Karpas-422 (cell line): ENCODE measurements around the gene DLEC1. TPM values are rescaled to one million over a fixed set of nuclear protein-coding genes. Genes with fewer than 3 reads are reported as not detected.
"Not testable (repeated sequence)": the region's sequence is repeated elsewhere in the genome, so short reads cannot be mapped to it uniquely, and the experiment has no call there.

Source experiments
- DNase-seq: peaks from one replicate; pipeline ENCODE4 v3.0.0-alpha.2; 2015
- H2AFZ ChIP-seq: fragments of 200-600 bp; sonication (generic); 2 replicates; pipeline ENCODE4 v1.6.1; 2014; ENCODE audit warnings: antibody characterized with exemption, low read length, mixed read lengths
- H3K27ac ChIP-seq: fragments of 200-600 bp; sonication (generic); 2 replicates; pipeline ENCODE4 v1.5.1; 2014; ENCODE audit warnings: mild to moderate bottlenecking, low read length, moderate library complexity
- H3K27me3 ChIP-seq: fragments of 200-600 bp; sonication (generic); 2 replicates; pipeline ENCODE4 v1.6.1; 2014; ENCODE audit warnings: low read length, mixed read lengths
- H3K36me3 ChIP-seq: fragments of 200-600 bp; sonication (generic); 2 replicates; pipeline ENCODE4 v1.6.1; 2014; ENCODE audit warnings: low read length, mixed read lengths; ENCODE audit not compliant: insufficient read depth
- H3K4me1 ChIP-seq: fragments of 200-600 bp; sonication (generic); 2 replicates; pipeline ENCODE4 v1.6.1; 2014; ENCODE audit warnings: mild to moderate bottlenecking, low read length, mixed read lengths
- H3K4me2 ChIP-seq: fragments of 200-600 bp; sonication (generic); 2 replicates; pipeline ENCODE4 v1.6.1; 2014; ENCODE audit warnings: low read length, low read depth, mild to moderate bottlenecking; ENCODE audit not compliant: poor library complexity, severe bottlenecking
- H3K4me3 ChIP-seq: fragments of 200-600 bp; sonication (generic); 2 replicates; pipeline ENCODE4 v1.5.1; 2014; ENCODE audit warnings: mild to moderate bottlenecking, antibody characterized with exemption, low read length, mixed read lengths
- H3K79me2 ChIP-seq: fragments of 200-600 bp; sonication (generic); 2 replicates; pipeline ENCODE4 v1.6.1; 2014; ENCODE audit warnings: mild to moderate bottlenecking, low read length, mixed read lengths
- H3K9ac ChIP-seq: fragments of 200-600 bp; sonication (generic); 2 replicates; pipeline ENCODE4 v1.6.0; 2014; ENCODE audit warnings: low read length
- H3K9me2 ChIP-seq: fragments of 200-600 bp; sonication (generic), shearing (Covaris generic); replicated peaks from 2 replicates; pipeline ENCODE4 v1.6.0; 2014; ENCODE audit warnings: mild to moderate bottlenecking, low read length, moderate library complexity; ENCODE audit not compliant: insufficient read depth
- H3K9me3 ChIP-seq: fragments of 300-700, 200-600 bp; sonication (generic); 2 replicates; pipeline ENCODE4 v1.6.1; 2014; ENCODE audit warnings: low read length, mixed read lengths
- H4K20me1 ChIP-seq: fragments of 200-600 bp; sonication (generic); 2 replicates; pipeline ENCODE4 v1.6.1; 2014; ENCODE audit warnings: mild to moderate bottlenecking, antibody characterized with exemption, low read length, low read depth; ENCODE audit not compliant: insufficient read depth
- total RNA-seq: library from RNA; depleted of rRNA; stranded (reverse); fragments of >200 nt; shearing (Covaris generic); gene quantifications from 2 replicates; pipeline ENCODE4 v1.2.3, GENCODE V29; 2014; ENCODE audit warnings: low replicate concordance

The DLEC1 gene
- total RNA-seq, 1 experiment from 2014 or later = not detected

- Histone ChIP-seq H3K4me1 (peaks cover 4% of the 10 kb centered on the region), H3K9me2 (no peaks in the 10 kb centered on the region), H2AFZ (no peak overlapping the region), H3K36me3 (no peaks in the 10 kb centered on the region), H3K9me3 (no peaks in the 10 kb centered on the region), H3K79me2 (no peaks in the 10 kb centered on the region), H3K4me2 (no peak overlapping the region), H3K27ac (no peak overlapping the region), H3K27me3 (no peaks in the 10 kb centered on the region), H4K20me1 (no peaks in the 10 kb centered on the region), H3K4me3 (no peak overlapping the region), H3K9ac (no peak overlapping the region)
- DNase-seq = no peak
These were observed 7.8 kb downstream of the DLEC1 start for GRCh38 chr3:38046821-38047220.

GRCh38 chr3:38047896-38048295, 8.9 kb downstream of the DLEC1 start:
- no peaks in the 10 kb centered on the region for H3K36me3 ChIP-seq
- no peak overlapping the region for H3K9ac ChIP-seq
- no peak overlapping the region for H3K4me2 ChIP-seq
- no peaks in the 10 kb centered on the region for H3K9me2 ChIP-seq
- no peak overlapping the region for H3K27ac ChIP-seq
- H2AFZ ChIP-seq = no peak overlapping the region
- H3K79me2 ChIP-seq = no peaks in the 10 kb centered on the region
- no peaks in the 10 kb centered on the region for H4K20me1 ChIP-seq
- H3K4me3 ChIP-seq = no peak overlapping the region
- H3K9me3 ChIP-seq = no peaks in the 10 kb centered on the region
- no peaks in the 10 kb centered on the region for H3K27me3 ChIP-seq
- H3K4me1 ChIP-seq = peaks cover 4% of the 10 kb centered on the region
- no peak for DNase-seq

GRCh38 chr3:38049358-38050126, 10.5 kb downstream of the DLEC1 start:
- H3K9me3 ChIP-seq = no peaks in the 10 kb centered on the region
- no peak for DNase-seq
- H3K4me1 ChIP-seq = peaks cover 4% of the 10 kb centered on the region
- no peak overlapping the region for H3K9ac ChIP-seq
- H2AFZ ChIP-seq = no peak overlapping the region
- no peak overlapping the region for H3K4me2 ChIP-seq
- H3K36me3 ChIP-seq = no peaks in the 10 kb centered on the region
- H3K79me2 ChIP-seq = no peaks in the 10 kb centered on the region
- no peak overlapping the region for H3K4me3 ChIP-seq
- no peak overlapping the region for H3K27ac ChIP-seq
- no peaks in the 10 kb centered on the region for H3K27me3 ChIP-seq
- no peaks in the 10 kb centered on the region for H3K9me2 ChIP-seq
- no peaks in the 10 kb centered on the region for H4K20me1 ChIP-seq

GRCh38 chr3:38051131-38051530, 12.1 kb downstream of the DLEC1 start:
- H3K79me2 ChIP-seq = no peaks in the 10 kb centered on the region
- H3K9me2 ChIP-seq = no peaks in the 10 kb centered on the region
- H4K20me1 ChIP-seq = no peaks in the 10 kb centered on the region
- no peak overlapping the region for H3K9ac ChIP-seq
- H3K4me2 ChIP-seq = no peak overlapping the region
- H3K4me3 ChIP-seq = no peak overlapping the region
- DNase-seq = no peak
- no peaks in the 10 kb centered on the region for H3K9me3 ChIP-seq
- H2AFZ ChIP-seq = no peak overlapping the region
- no peaks in the 10 kb centered on the region for H3K36me3 ChIP-seq
- peaks cover 4% of the 10 kb centered on the region for H3K4me1 ChIP-seq
- H3K27ac ChIP-seq = no peak overlapping the region
- no peaks in the 10 kb centered on the region for H3K27me3 ChIP-seq

- H3K4me3 ChIP-seq, H3K4me2 ChIP-seq, H3K27ac ChIP-seq, H3K79me2 ChIP-seq, H3K9me3 ChIP-seq, H3K27me3 ChIP-seq, H3K4me1 ChIP-seq, DNase-seq, H2AFZ ChIP-seq, H3K36me3 ChIP-seq, H4K20me1 ChIP-seq, H3K9me2 ChIP-seq, H3K9ac ChIP-seq: not testable (repeated sequence)
These were observed 14.3 kb downstream of the DLEC1 start for GRCh38 chr3:38053286-38053685.

GRCh38 chr3:38053813-38054498, 14.9 kb downstream of the DLEC1 start:
- DNase-seq, H3K4me2 ChIP-seq, H3K79me2 ChIP-seq, H3K36me3 ChIP-seq, H3K27ac ChIP-seq, H3K9me3 ChIP-seq, H3K4me3 ChIP-seq, H3K27me3 ChIP-seq, H3K9me2 ChIP-seq, H3K4me1 ChIP-seq, H4K20me1 ChIP-seq, H3K9ac ChIP-seq, H2AFZ ChIP-seq: not testable (repeated sequence)

- Histone ChIP-seq H3K4me1 (no peaks in the 10 kb centered on the region), H4K20me1 (no peaks in the 10 kb centered on the region), H3K36me3 (no peaks in the 10 kb centered on the region), H3K27me3 (no peaks in the 10 kb centered on the region), H2AFZ (no peak overlapping the region), H3K9me3 (no peaks in the 10 kb centered on the region), H3K4me2 (no peak overlapping the region), H3K9me2 (no peaks in the 10 kb centered on the region), H3K4me3 (no peak overlapping the region), H3K27ac (no peak overlapping the region), H3K79me2 (no peaks in the 10 kb centered on the region), H3K9ac (no peak overlapping the region)
- no peak for DNase-seq
These were observed 15.5 kb downstream of the DLEC1 start for GRCh38 chr3:38054499-38055001.

- H3K36me3 ChIP-seq = no peaks in the 10 kb centered on the region
- no peak overlapping the region for H3K9ac ChIP-seq
- H3K4me2 ChIP-seq = no peak overlapping the region
- H3K4me1 ChIP-seq = no peaks in the 10 kb centered on the region
- no peaks in the 10 kb centered on the region for H3K27me3 ChIP-seq
- H3K27ac ChIP-seq = no peak overlapping the region
- no peaks in the 10 kb centered on the region for H3K79me2 ChIP-seq
- H3K9me2 ChIP-seq = no peaks in the 10 kb centered on the region
- H2AFZ ChIP-seq = no peak overlapping the region
- no peak overlapping the region for H3K4me3 ChIP-seq
- no peaks in the 10 kb centered on the region for H4K20me1 ChIP-seq
- DNase-seq = peak; percentile 50
- H3K9me3 ChIP-seq = no peaks in the 10 kb centered on the region
These were observed 20.1 kb downstream of the DLEC1 start for GRCh38 chr3:38059148-38059547.
